ENCODE measurements around the gene NLN. TPM values are rescaled to one million over a fixed set of nuclear protein-coding genes. Genes with fewer than 3 reads are reported as not detected.

NLN gene
- total RNA-seq, 1 experiment from 2014 or later, result 42.1 TPM

- DNase-seq (ENCODE audit: unreplicated experiment), result no peak
- Mint-ChIP-seq H3K27ac (ENCODE audit: low read depth, unreplicated experiment) (no peak overlapping the region), H3K9me3 (ENCODE audit: unreplicated experiment) (no peaks in the 10 kb centered on the region), H3K4me3 (ENCODE audit: unreplicated experiment) (no peak overlapping the region), H3K27me3 (ENCODE audit: insufficient read depth, unreplicated experiment) (no peaks in the 10 kb centered on the region), H3K36me3 (ENCODE audit: insufficient read depth, unreplicated experiment) (peaks cover 6% of the 10 kb centered on the region), H3K4me1 (ENCODE audit: insufficient read depth, unreplicated experiment) (no peaks in the 10 kb centered on the region)
- POLR2A ChIA-PET, result interaction anchor here (0.7 kb wide), 1 partner anchor 98 kb away, joined by 3 read pairs; no protein-coding TSS in a partner anchor
- BruUV-seq (replicated peaks), result no TSS peak
- CTCF ChIA-PET, result interaction anchor here (0.8 to 1.2 kb wide), 2 partner anchors 13 to 14 kb away, joined by 3 read pairs; no protein-coding TSS in a partner anchor
- intact Hi-C loops (cut with micrococcal nuclease), result no loop called here
- TF ChIP-seq CTCF (IDR thresholded peaks at IDR 0.05; ENCODE audit: unreplicated experiment), result no peak
Observed at GRCh38 chr5:65831276-65831675, 109.3 kb downstream of the NLN start.

GRCh38 chr5:65832152-65832551 lies 110.1 kb downstream of the NLN start:
- Mint-ChIP-seq H3K4me3 (ENCODE audit: unreplicated experiment) (no peak overlapping the region), H3K27me3 (ENCODE audit: insufficient read depth, unreplicated experiment) (no peaks in the 10 kb centered on the region), H3K9me3 (ENCODE audit: unreplicated experiment) (no peaks in the 10 kb centered on the region), H3K4me1 (ENCODE audit: insufficient read depth, unreplicated experiment) (no peaks in the 10 kb centered on the region), H3K27ac (ENCODE audit: low read depth, unreplicated experiment) (peak overlapping the region; percentile 71), H3K36me3 (ENCODE audit: insufficient read depth, unreplicated experiment) (peaks cover 6% of the 10 kb centered on the region)
- no TSS peak for BruUV-seq (replicated peaks)
- CTCF ChIA-PET, result interaction anchor here (1.2 kb wide), 1 partner anchor 14 kb away, joined by 3 read pairs; no protein-coding TSS in a partner anchor
- intact Hi-C loops (cut with micrococcal nuclease), result no loop called here
- no peak for DNase-seq (ENCODE audit: unreplicated experiment)
- no peak for TF ChIP-seq CTCF (IDR thresholded peaks at IDR 0.05; ENCODE audit: unreplicated experiment)
- POLR2A ChIA-PET, result no interaction called here

- CTCF ChIA-PET, result no interaction called here
- peak overlapping the region; percentile 71 for H3K27ac Mint-ChIP-seq (ENCODE audit: low read depth, unreplicated experiment)
Observed at GRCh38 chr5:65832603-65833228, 110.7 kb downstream of the NLN start.

GRCh38 chr5:65833780-65834179 lies 111.8 kb downstream of the NLN start:
- no peak overlapping the region for H3K27ac Mint-ChIP-seq (ENCODE audit: low read depth, unreplicated experiment)
- intact Hi-C loops (cut with micrococcal nuclease), result no loop called here
- peaks cover 6% of the 10 kb centered on the region for H3K36me3 Mint-ChIP-seq (ENCODE audit: insufficient read depth, unreplicated experiment)
- POLR2A ChIA-PET, result interaction anchor here (1.1 kb wide), 1 partner anchor 10 kb away, joined by 3 read pairs; no protein-coding TSS in a partner anchor
- H3K4me1 Mint-ChIP-seq (ENCODE audit: insufficient read depth, unreplicated experiment), result no peaks in the 10 kb centered on the region
- no peak overlapping the region for H3K4me3 Mint-ChIP-seq (ENCODE audit: unreplicated experiment)
- DNase-seq (ENCODE audit: unreplicated experiment), result no peak
- H3K27me3 Mint-ChIP-seq (ENCODE audit: insufficient read depth, unreplicated experiment), result no peaks in the 10 kb centered on the region
- CTCF ChIA-PET, result interaction anchor here (1.2 kb wide), 1 partner anchor 8 kb away, joined by 3 read pairs; no protein-coding TSS in a partner anchor
- H3K9me3 Mint-ChIP-seq (ENCODE audit: unreplicated experiment), result no peaks in the 10 kb centered on the region
- no TSS peak for BruUV-seq (replicated peaks)
- TF ChIP-seq CTCF (IDR thresholded peaks at IDR 0.05; ENCODE audit: unreplicated experiment), result no peak

More at GRCh38 chr5:65832603-65833228, 110.7 kb downstream of the NLN start:
- Mint-ChIP-seq H3K4me1 (ENCODE audit: insufficient read depth, unreplicated experiment) (no peaks in the 10 kb centered on the region), H3K27me3 (ENCODE audit: insufficient read depth, unreplicated experiment) (no peaks in the 10 kb centered on the region), H3K4me3 (ENCODE audit: unreplicated experiment) (no peak overlapping the region), H3K36me3 (ENCODE audit: insufficient read depth, unreplicated experiment) (peaks cover 6% of the 10 kb centered on the region), H3K9me3 (ENCODE audit: unreplicated experiment) (no peaks in the 10 kb centered on the region)
- DNase-seq (ENCODE audit: unreplicated experiment), result no peak
- POLR2A ChIA-PET, result no interaction called here
- TF ChIP-seq CTCF (IDR thresholded peaks at IDR 0.05; ENCODE audit: unreplicated experiment), result no peak
- no TSS peak for BruUV-seq (replicated peaks)
- intact Hi-C loops (cut with micrococcal nuclease), result no loop called here

Measured in MCF 10A (cell line).